Stimulated activated CD8-positive, alpha-beta memory T cell treated with anti-CD3 and anti-CD28 coated beads, Interleukin-7, amount 100 ng/mL, for 4 hours (primary cell): Measurements from ENCODE around the gene PLAAT3.
"Not testable (repeated sequence)": the region's sequence is repeated elsewhere in the genome, so short reads cannot be mapped to it uniquely, and the experiment has no call there.

Experiments used
- DNase-seq, 2 donors: peaks; one replicate each; pipeline ENCODE4 v3.0.0-alpha.2; 2020; ENCODE audit warnings: low read depth in 2 of 2

The PLAAT3 gene

GRCh38 chr11:63614136-63614671 is at the start of gene PLAAT3:
PLAAT3 (minus strand) TSS chr11:63614433; CDS start chr11:63614014, 419 bp downstream.
- peak in 1 of 2 donors; percentile 26 for DNase-seq

GRCh38 chr11:63663809-63664208 is 49.6 kb upstream of the PLAAT3 start:
- DNase-seq, result no peak

GRCh38 chr11:63660972-63661371 is 46.7 kb upstream of the PLAAT3 start:
- no peak for DNase-seq

DNA sequence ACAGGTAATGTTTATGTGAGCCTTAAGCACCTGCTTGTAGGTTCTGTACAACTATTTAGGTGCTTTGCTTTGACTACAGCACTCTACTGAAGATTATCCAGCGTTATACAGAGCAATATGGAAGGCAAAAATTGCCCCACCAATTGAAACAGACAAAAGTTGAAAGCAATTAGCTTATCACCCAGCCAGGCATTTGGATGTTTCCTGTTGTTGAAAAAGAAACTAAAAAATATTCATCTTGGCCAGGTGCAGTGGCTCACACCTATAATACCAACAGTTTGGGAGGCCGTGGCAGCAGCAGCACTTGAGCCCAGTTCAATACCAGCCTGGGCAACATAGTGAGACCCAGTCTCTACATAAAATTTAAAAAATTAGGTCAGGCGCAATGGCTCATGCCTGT is 38.4 kb upstream of the PLAAT3 start:
- DNase-seq, result no peak

GRCh38 chr11:63643205-63643604 is 29.0 kb upstream of the PLAAT3 start:
- DNase-seq, result no peak

DNA sequence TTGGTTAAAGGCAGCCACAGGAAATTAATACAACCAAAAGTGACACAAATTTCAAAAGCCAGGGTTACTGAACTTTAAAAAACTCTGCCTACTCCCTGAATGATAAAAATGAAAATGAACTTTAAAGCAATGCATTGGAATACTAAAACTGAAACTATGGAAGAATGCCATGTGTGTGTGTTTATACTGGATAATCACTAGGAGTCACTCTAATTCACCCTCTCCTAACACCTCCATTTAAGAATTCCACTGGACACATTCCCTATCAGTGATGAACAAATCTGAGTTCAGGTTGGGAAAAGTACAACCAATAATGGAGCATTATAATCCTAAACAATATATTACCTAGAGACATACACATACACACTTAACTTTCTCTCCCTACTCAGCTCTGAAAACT is 27.5 kb upstream of the PLAAT3 start:
- no peak for DNase-seq

DNA sequence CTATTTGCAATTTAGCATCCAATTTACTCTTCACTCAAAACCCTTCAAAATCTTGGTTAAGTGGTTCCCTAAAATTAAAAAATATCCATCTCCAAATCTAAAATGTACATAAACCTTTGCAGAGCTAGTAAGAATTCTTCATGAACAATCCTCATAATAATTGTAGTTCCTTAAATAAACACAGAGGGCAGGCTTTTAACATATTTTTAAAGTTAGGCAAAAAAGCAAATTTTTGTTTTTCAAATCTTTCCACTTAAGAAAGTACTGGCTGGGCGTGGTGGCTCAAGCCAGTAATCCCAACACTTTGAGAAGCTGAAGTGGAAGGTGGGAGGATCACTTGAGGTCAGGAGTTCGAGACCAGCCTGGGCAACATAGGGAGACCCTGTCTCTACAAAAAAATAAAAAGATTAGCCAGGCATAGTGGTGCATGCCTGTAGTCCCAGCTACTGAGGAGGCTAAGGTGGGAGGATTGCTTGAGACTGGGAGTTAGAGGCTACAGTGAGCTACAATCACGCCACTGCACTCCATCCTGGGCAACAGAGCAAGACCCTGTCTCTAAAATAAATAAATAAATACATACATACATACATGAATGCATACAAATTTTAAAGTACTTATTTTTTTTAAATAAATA is 25.1 kb upstream of the PLAAT3 start:
- DNase-seq, result no peak

DNA sequence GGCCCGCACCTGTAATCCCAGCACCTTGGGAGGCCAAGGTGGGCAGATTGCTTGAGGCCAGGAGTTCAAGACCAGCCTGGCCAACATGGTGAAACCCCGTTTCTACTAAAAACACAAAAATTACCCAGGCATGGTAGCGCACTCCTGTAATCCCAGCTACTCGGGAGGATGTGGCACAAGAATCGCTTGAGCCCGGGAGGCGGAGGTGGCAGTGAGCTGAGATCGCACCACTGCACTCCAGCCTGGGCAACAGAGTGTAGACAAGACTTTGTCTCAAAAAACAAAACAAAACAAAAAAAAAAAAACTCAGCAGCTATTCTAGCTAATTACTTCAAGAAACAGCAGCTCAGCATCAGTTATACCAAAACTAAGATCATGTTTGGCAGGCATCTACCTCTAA is 24.2 kb upstream of the PLAAT3 start:
- DNase-seq, result not testable (repeated sequence)

DNA sequence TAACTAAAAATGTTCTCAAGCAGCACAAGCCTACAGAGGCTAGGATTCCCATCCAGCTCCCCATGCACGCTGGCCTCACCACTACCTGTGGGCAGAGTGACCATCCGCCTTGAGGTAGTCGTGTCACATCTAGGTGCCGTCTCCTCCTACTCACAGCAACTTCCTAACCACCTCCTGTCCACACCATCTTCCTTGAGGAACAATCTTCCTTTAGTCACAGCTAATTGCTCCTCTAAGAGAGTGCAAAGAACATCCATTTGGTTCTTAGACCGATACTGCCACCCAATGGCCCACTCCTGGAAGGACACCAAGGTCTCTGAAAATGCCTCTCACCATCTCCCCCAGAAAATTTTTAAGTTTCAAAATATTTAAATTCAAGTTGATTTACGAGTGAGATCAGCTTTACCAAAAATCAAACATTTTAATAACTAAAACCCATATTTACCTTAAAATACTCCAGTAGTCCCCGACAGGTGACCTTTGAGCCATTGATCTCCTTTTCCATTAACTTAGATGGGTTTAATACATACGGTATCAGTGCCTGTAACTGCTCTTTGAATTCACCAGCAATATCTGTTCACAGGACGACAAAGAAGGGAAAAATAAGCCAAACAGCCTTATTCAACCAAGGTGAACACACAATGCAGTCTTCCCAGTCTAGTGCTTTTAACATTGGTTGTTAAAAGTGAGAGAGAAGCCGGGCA is 21.7 kb upstream of the PLAAT3 start:
- peak; percentile 36 to 55 for DNase-seq

DNA sequence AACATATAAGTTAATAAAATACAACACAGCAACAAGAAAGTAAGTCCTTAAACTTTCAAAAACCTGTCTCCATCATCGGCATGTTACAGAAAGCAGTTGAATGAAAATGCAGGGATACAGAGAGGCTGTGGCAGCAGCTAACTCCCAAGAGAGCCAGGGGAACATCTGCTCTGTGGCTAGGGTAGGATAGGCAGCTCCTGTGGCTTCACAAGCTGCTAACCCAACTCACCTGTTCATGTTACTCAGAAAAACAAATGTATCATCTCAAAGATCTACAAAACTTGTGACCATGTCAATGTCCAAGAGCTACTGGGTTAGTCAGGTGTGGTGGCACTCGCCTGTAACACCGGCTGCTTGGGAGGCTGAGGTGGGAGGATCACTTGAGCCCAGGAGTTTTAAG is 15.2 kb upstream of the PLAAT3 start:
- no peak for DNase-seq

DNA sequence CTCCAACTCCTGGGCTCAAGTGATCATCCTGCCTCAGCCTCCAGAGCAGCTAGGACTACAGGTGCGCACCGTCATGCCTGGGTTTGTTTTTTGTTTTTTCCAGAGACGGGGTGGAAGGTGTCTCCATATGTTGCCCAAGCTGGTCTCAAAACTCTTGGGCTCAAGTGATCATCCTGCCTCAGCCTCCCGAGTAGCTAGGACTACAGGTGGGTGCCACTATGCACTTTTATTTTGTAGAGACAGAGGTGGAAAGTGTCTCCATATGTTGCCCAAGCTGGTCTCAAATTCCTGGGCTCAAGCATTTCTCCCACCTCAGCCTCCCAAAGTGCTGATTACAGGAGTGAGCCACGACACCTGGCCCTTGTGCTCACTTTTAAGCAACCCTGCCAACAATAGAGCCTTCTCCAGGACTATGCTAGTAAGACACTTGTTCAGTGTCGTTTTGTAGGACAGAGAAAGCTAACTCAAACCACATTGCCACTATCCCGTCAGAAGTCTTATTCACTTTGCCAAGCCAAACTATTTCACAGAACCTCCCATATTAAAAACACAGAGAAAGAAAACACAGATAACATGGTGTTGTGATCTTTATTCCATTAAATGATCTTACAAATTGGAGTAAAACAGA is 9.4 kb upstream of the PLAAT3 start:
- DNase-seq, result no peak

DNA sequence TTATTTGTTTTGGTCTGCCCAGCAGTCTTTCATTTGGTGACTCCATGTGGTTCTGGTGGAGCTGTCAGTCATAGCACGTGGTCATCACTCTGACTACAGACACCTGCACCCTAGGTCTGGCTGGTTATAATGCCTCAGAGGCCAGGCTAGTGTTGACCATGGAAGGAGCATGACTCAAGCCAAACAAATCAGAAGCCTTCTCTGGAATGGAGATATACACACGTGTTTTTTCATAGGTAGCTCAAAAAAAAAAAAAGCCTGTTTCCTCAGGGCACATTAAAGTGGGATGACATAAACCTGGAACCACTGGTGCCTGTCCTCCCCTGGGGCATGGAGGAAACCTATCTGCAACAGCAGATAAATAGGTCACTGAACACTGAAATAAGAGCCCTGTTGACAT is 8.1 kb upstream of the PLAAT3 start:
- DNase-seq, result no peak

GRCh38 chr11:63621071-63621470 is 6.8 kb upstream of the PLAAT3 start:
- no peak for DNase-seq

GRCh38 chr11:63619967-63620366 is 5.7 kb upstream of the PLAAT3 start:
- DNase-seq, result no peak

- DNase-seq, result not testable (repeated sequence)
These were observed 3.5 kb upstream of the PLAAT3 start for GRCh38 chr11:63617686-63618085.

DNA sequence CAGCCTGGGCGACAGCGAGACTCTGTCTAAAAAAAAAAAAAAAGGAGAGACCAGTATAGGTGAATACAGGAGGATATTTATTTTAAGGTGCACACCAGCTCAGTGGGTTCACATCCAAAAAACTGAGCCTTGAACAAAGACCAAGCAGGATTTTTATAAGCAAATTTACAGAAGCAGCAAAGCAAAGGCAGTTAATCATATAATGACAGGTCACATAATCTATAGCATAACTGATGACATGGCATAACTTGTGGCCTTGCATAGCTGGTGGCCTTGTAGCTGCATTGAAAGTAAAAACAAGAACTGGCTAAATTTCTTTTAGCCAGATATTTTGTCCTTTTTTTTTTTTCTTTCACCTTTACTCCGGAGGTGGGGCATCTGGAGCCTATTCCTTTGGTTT is 2.7 kb upstream of the PLAAT3 start:
- no peak for DNase-seq

- peak in 1 of 2 donors; percentile 31 for DNase-seq
These were observed 607 bp downstream of the PLAAT3 start for GRCh38 chr11:63613517-63614135.

DNA sequence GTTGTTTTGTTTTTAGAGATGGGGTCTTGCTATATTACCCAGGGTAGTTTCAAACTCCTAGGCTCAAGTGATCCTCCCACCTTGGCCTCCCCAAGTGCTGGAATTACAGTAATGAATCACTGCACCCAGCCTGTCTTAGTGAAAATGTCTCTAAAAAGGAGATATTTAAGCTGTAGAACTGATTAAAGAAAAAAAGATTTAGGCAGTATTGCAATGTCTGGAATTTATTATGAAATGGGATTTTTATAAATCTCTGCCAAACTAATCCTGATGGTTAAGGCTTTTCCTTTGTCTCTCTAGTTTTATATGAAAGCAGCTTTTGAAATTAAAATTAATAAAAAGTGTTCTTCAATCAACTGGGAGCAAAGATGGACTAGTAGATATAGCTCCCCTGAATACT is 2.1 kb downstream of the PLAAT3 start:
- no peak for DNase-seq

GRCh38 chr11:63611395-63611747 is 2.9 kb downstream of the PLAAT3 start:
- no peak for DNase-seq

DNA sequence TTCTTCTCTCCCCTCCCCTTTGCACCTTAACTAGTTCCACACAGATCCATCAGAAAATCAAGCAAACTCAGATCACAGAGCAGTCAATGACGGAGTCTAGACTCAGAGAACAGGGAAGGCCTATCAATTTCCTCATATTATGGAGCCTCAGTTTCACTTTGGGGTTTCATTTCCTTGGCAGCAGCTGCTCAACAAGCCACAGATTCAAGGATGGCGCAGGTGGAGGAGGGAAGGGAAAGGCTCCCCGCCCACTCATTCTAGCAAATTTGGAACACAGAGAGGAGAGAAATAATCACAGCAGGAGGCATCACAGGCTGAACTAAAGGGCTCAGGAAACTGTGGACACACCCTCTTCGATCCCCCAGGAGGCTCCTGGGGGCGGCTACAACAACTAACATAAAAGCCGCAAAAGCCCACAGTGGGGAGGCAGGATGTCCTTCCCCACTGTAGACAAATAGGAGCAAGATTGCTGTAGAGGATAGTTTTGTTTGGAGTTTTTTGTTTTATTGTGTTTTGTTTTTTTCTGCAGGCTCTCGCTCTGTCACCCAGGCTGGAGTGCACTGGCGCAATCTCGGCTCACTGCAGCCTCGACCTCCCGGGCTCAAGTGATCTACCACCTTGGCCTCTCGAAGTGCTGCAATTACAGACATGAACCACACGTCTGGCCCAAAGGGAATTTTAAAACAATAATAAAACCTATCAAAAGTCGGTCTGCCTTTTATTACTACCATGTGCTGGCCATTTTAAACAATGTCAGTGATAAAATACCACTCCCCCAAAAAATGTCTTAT is 3.4 kb downstream of the PLAAT3 start:
- no peak for DNase-seq

GRCh38 chr11:63609971-63610580 is 4.2 kb downstream of the PLAAT3 start:
- no peak for DNase-seq
